GM19351 (cell line): ENCODE data around the gene DSCAM.

Experiments used
- ATAC-seq: cut with Tn5 transposase; IDR thresholded peaks from one replicate; pipeline ENCODE4 v1.9.1; 2021; ENCODE audit warnings: mild to moderate bottlenecking, moderate library complexity; ENCODE audit not compliant: unreplicated experiment

DSCAM gene

DNA sequence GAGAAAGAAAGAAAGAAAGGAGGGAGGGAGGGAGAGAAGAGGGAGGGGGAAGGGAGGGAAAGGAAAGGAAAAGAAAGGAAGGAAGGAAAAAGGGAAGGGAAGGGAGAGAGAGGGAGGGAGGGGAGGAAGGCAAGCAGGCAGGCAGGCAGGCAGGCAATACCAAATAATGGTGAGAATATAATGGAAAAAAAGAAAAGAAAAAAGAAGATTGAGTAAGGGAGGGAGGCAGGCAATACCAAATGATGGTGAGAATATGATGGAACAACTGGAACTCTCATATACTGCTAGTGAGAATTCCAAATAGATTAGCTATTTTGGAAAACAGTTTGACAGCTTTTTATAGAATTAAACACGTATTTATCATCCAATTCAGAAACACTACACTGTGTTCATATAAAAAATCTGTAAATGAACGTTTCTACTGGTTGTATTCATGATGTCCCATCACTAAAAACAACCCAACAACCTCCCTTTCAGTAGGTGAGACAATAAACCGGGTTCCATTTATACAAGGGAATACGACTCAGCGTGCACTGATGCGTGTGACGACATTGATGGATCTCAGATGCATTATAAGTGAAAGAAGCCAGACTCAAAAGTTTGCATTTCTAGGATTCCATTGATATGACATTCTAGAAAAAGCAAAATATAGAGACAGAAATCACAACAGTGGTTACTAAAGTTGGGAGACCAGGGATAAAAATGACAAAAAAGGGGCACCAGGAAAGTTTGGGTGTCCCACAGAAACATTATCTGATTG lies 226.4 kb downstream of the DSCAM start:
- no peak for ATAC-seq

DNA sequence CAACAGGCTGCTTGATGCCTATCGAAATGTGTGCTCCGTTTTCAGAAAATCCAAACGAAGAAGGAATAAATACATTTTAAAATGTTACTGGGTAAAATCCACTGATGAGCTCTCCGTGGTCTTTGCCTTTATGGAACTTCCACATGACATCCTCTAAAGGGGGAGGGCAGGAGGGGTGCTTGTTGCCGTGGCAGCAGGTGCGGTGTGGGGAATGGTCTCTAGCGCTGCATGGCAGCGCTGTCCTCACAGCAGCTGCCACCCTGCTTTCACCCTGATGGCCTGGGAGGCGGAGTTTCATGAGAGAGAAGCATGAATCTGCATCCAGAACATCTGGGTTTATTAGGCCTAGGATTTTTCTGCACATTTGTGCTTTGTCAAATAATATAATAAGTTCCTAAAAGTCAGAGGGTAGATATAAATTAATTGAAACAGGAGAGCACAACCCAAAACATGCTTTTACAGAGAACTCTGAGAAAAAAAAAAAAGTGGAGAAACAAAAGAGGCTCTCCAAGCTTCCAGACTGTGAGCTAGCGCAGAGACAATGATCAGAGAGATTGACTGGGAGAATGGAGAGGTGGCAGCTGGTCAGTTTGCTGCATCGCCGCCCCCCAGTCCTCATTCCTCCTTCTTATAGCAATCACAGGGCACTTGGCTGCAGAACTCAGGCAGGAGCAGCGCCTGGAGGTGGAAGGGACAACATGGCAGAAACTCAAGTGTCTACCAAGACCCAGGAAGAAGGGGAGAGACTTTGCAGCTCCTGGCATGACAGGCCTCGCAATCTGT lies 228.6 kb downstream of the DSCAM start:
- no peak for ATAC-seq

DNA sequence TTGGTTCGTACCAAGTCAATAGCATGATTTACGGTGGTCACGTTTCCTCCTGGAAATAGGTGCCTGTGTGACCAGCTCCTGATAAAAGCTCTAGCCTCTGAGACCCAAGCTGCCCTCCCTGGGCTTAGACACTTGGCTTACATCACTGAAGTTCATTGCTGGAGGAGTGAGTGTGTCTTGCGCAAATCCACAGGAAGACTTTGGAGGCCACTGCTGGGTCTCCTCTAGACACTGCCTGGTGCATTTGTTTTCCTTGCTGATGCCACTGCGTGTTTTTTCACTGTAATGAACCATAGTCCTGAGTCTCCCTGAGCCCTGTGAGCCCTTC lies 230.6 kb downstream of the DSCAM start:
- ATAC-seq, result no peak

DNA sequence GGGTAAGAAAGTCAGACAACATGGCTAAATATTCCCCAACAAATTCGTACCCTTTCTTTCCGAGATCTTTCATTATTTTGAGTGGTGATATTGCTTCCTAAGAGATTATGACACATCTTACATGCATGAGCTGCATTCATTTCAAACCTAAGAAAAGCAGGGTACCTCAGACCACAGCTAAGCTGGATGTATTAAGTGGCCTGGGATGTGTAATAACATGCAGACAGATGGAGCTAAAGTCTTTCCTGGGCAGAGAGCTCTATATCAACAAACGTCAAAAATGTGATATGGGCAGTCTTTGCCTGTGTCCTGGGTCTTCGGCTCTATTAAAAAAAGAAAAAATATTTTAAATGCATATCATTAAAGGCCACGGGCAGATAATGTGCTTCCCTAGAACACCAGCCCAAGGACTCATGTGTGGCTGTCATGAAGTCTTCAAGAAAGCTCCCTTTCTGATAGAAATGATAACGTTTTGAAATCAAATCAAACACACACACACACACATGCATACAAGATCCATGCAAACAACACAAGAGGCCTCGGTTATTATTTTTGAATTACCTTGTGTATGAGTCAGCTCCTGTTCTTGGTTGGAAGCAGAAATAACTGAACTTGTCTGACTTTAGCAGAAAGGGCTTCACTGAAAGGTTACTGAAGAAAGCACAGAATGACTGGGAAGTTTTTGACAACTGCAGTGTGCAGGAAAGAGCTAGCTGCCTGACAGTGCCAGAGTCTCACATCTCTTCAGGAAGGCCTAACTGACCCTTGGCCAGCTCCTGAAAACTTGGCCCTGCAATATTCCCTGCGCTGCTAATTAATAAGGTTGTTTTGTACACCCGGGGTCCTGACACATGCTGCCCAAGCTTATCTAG lies 231.2 kb downstream of the DSCAM start:
- ATAC-seq, result no peak

DNA sequence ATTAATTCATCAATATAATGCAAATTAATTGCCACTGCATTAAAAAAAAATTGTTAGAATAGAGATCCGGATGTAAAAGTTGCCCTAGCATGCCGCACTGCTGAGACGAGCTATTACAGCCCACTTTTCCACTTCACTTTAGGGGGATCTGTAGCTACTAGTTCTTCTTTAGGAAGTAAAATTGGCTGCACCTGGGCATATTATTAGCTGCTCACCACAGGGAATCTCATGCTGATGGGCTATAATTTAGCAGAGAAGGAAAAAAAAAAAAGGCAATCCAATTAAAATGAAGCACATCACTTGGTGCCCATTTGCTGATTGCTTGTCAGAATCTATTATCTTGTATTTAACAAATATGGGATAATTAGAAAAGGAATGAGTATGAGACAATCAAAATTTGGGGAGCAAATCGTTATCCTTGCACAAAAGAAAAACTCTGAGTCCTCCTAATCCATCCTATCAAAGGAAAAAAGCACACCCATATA lies 233.4 kb downstream of the DSCAM start:
- no peak for ATAC-seq

DNA sequence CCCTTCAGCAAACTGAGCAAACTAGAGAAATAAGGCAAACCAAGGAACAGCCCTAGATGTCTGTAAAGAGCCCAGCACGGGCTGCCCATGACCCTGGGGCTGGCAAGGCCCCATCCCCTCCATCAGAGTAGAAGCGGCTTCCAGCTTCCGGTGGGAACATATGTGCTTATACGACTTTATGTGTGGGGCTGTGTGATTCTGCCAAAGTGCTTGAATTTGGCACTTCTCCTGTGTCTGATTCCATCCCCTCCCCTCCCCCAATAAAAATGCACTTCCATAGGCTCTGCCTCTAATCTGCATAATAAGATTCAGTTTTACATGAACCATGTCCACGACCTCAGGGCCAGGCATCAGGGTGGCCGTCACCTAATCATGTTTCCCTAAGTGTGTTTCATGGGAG lies 236.6 kb downstream of the DSCAM start:
- no peak for ATAC-seq

DNA sequence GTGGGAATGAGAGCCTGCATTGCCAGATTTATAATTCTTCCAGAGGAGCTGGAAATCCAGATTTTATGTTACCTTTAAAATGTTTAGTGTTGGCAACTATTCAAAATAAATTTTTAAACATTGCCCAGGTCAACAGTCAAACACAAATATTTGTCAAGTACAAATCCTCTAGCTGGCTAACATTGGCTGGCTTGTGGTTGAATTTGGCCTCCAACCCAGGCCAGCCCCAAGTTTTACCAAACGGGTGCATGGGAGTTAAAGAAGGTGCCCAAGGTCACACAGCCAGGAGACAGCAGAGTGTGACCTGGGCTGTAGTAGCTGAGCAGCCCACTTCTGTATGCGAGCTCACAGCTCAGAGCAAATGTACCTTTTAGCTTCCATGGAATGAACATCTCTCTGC lies 240.6 kb downstream of the DSCAM start:
- ATAC-seq, result no peak

DNA sequence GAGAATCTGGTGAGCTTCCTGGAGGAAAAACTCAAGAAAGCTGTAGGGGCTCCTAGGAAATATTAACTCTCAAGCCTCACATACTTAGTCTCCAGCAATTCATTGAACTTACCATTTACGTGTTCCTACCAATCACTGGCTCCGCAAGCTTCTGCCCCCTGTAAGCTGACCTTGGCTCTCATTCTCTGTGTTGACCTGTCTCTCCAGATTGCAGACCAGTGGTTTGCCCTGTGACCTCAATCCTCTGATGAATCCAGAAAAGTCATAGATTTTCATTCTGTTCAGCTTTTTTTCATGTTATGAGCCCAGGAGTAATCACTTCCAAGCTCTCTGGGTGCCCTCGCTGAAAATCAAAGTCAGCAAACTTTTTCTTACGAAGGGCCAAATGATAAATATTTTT lies 241.9 kb downstream of the DSCAM start:
- no peak for ATAC-seq

DNA sequence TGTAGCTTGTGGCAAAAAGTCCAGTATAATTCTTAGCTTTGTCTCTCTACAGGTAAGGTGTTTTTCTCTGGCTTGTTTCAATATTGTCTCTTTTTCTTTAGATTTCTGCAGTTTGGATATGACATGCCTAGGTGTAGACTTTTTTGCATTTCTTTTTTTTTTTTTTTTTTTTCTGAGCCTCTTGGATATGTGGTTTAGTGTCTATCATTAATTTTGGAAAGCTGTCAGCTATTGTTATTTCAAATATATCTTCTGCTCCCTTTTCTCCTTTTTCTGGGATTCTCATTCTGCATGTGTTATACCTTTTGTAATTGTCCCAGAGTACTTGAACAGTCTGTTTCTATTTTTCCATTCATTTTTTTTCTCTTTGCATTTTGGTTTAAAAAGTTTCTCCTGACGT lies 243.2 kb downstream of the DSCAM start:
- no peak for ATAC-seq

DNA sequence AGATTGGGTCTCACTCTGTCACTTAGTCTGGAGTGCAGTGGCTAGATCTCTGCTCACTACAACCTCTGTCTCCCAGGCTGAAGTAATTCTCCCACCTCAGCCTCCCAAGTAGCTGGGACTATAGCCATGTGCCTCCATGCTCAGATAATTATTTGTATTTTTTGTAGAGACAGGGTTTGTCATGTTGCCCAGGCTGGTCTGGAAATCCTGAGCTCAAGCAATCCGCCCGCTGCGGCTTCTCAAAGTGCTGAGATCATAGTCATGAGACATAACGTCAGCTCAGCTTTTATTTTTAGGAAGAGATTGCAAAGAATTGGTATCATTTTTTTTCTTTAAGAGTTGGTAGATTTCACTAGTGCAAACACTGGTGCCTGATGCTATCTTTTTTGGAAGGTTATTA lies 244.9 kb downstream of the DSCAM start:
- no peak for ATAC-seq

DNA sequence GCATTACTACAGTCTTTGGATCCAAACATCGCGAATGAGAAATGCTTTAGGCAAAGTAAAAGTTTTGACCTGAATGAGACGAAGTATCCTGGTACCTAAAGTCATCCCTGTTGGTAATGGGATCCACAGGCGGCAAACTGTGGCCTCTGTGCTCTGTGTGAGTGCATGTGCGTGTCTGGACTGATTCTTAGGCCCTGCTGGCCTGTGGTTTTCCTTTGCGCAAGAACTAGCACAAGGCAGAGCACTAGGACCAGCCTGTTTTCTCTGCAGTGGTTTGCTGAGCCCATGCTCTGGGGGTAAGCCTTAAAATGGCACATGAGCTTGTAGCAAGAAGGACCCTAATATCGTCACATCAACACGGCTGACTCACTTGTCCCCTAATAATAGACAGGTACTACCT lies 251.2 kb downstream of the DSCAM start:
- no peak for ATAC-seq

DNA sequence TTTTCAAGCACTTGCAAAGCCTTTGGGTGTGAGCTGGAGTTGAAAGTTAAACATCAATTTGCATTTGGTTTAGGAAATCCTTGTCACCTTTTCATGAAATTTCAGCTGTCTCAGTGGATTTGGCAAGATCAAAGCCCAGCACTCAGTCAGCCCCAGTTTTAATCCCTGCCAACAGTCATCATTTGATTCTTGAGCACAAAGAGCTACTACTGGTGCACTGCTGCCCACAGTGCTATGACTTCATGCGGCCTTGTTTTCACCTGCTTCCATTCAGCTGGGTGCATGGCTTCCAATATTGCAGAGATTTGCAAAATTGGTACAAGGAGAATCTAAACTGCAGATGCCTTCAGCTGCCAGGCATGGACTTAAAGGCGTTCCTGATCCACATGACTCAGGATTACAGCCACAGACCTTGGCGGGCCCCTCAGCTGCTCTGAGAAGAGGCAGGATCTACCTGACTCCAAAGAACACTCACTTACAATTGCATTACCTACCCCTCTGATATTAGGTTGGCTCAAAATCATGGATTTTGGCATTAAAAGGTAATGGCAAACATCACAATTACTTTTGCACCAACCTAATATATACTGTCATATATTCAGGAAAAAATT lies 259.1 kb downstream of the DSCAM start:
- ATAC-seq, result no peak

DNA sequence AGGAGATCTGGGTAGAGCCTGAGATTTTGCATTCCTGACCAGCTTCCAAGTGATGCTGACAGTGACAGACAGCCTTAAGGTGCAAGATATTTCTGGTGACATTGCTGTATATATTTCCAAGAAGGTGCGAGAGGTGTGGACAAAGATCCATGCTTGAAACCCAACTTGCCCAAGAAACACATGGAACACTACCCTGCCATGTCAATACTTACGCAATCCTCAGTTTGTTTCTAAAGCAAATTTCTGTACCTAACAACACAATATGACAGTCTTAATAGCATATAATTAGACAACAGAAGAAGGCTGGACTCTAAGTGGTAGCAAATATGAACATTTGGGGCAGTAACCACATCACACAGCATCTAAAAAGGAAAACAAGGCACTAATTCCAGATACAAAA lies 260.4 kb downstream of the DSCAM start:
- ATAC-seq, result no peak

DNA sequence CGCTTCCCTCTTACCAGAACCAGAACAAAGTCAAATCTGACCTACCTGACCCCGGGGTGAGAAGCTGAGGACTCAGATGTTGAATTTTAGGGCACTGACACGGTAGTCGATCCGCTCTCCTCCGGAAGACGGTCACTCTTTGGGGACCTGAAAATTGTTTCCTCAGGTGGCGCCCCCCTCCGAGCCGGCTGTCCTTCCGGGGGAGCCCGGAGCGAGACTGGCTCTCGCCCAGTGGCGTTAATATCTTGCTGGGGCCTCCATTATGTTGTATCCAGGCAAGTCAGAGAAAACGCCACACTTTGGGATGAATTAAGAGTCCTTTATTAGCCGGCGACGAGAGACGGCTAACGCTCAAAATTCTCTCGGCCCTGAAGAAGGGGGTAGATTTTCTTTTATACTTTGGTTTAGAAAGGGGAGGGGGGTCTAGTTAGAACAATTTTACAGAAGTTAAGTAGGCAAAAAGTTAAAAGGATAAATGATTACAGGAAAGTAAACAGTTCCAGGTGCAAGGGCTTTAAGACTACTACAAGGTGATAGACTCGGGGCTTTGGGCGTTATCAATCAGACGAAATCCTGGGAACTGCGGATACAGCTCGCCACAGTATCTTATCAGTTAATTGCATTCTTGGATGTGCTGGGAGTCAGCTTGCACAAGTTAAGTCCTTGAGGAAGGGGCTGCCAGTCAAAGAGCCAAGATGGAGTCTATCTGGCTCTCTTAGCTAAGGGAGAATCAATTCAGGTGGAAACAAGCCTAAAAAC lies 269.5 kb downstream of the DSCAM start:
- no peak for ATAC-seq

DNA sequence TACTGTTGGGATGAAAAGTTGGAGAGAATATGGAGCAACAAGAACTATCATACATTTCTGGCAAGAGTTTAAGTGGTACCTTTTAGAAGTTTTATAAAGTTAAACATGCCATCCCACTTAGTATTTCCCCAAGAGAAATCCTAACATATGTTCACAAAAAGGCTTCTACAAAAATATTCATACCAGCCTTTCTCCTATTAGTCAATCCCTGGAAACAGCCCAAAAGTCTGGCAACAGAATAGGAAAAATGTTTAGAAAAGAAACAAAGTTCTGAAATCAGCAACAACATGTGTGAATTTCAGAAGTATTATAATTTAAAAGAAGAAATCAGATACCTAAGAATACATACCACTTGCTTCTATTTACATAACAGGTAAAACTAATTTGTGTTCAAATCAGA lies 271.0 kb downstream of the DSCAM start:
- no peak for ATAC-seq

DNA sequence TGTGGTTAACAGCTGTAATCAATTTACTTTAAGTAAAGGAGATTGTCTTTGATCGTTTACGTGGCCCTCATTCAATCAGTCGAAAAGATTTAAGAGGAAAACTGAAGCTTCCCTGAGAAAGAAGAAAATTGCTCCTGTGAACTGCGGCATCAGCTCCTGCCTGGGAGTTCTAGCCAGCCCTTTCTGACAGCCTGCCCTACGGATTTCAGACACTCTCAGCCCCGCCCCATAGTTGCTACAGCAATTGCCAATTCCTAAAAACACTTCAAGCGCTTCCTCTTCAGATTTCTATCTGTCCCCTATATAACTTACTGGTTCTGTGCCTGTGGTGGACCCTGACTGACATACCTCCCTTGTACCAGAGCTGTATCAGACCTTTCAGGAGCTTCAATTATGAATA lies 277.6 kb downstream of the DSCAM start:
- no peak for ATAC-seq

DNA sequence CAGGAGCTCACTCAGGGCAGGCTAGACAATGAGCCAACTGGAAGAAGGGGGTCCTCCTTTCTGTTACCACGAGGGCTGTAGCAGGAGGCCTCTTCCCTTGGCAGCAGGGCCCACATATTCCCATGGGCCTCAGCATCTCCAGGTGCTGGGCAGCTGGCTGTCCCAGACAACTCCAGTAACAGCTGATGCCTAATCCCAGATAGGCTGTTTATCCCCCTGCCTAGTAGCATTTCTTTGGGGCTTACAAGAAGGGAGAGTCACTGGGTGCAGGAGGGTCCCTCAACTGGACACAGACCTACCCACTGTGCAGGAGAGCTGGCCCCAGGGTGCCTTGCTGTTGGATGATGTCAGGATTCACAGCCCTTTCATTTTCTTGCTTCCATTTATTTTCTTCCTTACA lies 278.2 kb downstream of the DSCAM start:
- ATAC-seq, result no peak

DNA sequence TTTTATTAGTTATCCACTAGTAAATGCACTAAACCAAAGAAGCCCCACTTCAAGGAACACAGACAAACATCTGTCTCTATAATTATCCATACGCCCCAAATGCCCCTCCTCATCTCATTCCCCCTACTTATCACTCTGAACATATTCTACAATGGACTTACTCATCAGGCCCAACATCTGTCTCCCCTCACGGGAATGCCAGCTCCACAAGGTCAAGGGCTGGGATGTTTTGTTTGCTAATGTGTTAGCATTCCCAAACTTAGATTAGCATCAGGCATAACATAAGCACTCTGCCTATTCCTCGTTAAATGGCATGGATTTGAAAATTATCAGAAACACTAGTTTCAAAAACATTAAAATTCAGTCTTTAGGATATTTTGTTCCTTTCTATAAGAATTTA lies 279.5 kb downstream of the DSCAM start:
- no peak for ATAC-seq

DNA sequence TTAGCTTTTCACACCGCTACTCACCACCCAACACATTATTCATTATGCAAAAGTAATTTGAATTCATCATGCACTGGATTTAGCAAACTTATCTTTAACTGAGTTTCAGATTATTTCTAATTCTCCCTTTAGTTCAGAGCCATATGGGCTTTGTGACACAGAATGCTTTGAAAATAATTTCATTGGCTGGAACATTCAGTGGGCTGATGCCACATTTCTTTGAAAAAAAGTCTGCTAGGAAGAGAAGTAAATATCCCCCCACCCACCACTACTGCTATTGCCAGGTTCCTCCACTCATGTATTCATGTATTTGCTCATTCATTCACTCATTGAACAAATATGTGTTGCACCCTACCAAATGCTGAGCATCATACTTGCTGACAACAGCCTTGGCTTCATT lies 280.5 kb downstream of the DSCAM start:
- no peak for ATAC-seq

DNA sequence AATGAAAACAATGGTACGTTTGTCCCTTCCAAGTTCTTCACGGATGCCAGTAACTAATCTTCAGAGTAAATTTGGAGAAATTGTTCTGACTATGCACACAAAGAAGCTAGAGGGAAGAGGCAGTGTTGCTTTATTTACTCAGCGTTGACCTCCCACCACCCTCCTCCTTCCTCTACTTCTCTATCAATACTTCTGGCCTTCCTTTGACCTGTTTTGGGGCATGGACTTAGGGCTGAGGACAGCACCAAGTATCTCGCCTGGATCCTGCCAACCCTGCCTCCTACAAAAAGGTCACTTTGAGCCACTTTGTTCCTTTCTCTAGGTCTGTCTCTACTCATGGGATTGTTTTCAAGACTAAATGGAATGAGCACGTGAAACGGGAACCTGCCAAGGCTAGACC lies 282.6 kb downstream of the DSCAM start:
- ATAC-seq, result no peak
